Measurements from ENCODE around the gene SPOP.
"Not testable (repeated sequence)": the region's sequence is repeated elsewhere in the genome, so short reads cannot be mapped to it uniquely, and the experiment has no call there.

DNA sequence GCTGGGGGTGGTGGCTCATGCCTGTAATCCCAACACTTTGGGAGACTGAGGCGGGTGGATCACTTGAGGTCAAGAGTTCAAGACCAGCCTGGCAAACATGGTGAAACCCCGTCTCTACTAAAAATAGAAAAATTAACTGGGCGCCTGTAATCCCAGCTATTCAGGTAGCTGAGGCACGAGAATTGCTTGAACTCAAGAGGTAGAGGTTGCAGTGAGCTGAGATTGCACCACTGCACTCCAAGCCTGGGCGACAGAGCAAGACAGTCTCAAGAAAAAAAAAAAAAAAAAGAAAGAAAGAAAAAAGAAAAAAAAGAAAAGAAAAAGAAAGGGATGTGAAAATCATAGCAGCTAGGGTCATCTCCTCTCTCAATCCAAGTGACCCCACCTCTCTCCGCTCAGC lies 46.7 kb upstream of the SPOP start:
- TF ChIP-seq, protein P1, sequence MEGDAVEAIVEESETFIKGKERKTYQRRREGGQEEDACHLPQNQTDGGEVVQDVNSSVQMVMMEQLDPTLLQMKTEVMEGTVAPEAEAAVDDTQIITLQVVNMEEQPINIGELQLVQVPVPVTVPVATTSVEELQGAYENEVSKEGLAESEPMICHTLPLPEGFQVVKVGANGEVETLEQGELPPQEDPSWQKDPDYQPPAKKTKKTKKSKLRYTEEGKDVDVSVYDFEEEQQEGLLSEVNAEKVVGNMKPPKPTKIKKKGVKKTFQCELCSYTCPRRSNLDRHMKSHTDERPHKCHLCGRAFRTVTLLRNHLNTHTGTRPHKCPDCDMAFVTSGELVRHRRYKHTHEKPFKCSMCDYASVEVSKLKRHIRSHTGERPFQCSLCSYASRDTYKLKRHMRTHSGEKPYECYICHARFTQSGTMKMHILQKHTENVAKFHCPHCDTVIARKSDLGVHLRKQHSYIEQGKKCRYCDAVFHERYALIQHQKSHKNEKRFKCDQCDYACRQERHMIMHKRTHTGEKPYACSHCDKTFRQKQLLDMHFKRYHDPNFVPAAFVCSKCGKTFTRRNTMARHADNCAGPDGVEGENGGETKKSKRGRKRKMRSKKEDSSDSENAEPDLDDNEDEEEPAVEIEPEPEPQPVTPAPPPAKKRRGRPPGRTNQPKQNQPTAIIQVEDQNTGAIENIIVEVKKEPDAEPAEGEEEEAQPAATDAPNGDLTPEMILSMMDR (IDR thresholded peaks at IDR 0.05): not testable (repeated sequence)
- TF ChIP-seq ZFX (IDR thresholded peaks at IDR 0.05; ENCODE audit: borderline replicate concordance): not testable (repeated sequence)
